ENCODE results near the gene AGPAT3. TPM values are rescaled to one million over a fixed set of nuclear protein-coding genes. Genes with fewer than 3 reads are reported as not detected.

Gene AGPAT3
- total RNA-seq, 1 experiment from 2014 or later, result 14.7 TPM

DNA sequence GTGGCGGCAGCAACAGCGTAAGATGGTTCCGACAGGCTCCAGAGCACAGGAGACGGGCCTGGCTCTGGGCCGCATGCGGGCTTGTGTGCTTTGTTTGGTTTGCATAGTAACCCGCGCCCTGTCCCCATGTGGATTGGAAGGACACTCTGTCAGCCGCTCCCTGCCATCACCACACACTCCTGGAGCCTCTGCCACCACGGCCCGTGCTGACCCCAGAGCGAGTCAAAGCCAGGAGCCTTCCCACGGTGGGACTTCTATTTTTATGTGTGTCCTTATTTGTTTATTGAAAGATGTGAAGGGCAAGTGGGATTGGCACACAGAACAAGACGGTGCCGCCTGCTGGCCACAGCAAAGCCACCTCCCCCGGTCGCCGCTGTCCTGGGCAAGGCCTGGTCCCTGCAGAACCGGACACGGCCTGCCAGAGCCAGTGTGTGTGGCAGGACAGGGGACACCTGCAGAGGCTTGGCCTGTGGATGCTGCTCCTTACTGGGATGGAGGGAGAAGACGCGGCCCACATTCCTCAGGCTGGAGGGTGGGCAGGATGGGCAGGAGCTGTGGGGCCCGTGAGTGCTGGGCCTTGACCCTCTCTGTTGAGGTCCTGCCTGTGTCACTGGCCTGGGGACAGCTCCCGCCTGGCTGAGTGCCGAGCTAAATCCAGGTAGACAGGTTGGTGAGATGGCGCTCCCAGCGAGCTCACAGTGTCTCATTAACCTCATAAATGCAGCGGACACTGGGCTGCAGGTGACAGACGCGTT, 64.4 kb downstream of the AGPAT3 start:
- in situ Hi-C loops (cut with HindIII; ENCODE audit: low sequenced_read_pairs), result no loop called here
- DNase-seq (ENCODE audit: low spot score), result peak; percentile 74

DNA sequence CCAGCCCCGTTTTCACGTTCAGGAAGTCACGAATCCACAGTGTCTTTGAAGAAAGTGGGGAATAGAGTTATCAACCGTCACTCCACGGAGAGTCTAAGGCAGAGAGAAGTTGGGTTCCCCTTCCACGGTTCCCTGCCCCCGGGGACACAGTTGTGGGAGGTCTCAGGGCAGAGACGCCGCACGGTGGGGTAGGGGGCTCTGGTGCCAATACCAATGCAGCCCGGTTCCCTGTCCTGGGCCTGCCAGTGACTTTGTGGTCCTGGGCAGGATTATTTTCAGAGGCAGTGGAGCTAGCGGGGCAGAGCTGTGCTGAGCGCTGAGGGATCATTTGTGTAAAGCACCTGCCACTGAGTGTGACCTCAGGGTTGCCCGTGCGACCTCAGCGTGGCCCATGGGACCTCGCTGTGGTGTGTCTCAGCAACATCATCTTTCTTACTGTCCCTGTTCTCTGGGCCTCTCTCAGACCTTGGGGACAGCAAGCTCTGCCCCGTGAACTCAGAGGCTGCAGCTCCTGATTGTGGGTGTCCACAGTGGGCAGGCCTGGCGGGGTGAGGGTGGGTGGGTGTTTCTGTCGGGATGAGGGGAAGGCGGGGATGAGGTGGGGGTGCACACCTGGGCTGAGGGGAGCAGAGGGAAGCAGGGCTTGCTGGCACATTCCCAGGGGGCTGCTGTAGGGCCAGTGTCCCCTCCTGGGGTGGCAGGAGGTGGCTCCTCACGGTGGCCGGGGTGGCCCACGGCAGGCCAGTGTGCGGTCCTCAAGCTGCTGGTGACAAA, 65.2 kb downstream of the AGPAT3 start:
- in situ Hi-C loops (cut with HindIII; ENCODE audit: low sequenced_read_pairs), result no loop called here
- no peak for DNase-seq (ENCODE audit: low spot score)

DNA sequence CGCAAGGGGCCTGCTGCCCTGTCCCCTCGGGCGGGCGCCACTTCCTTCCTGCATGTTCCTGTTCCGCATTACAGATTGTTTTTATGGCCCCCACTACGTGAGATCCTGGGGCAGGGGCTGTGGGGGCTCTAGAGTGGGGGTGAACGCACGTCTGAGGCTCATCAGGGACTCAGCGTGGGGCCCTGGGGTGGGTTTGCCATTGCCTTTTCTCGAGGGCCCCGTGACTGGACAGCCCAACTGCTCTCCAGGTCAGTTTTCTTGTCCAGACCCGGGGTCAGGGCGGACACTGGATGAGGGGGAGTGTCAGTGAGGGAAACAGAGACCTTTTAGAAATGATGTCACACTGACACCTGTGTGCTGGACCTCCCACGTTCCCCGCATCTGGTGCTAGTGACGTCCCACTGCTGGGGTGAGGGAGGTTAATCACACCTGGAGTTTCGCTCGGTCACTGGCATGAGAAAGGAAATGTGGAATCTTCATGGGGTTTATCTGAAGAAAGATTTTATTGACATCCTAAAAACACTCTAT, 65.9 kb downstream of the AGPAT3 start:
- DNase-seq (ENCODE audit: low spot score), result no peak
- in situ Hi-C loops (cut with HindIII; ENCODE audit: low sequenced_read_pairs), result no loop called here

DNA sequence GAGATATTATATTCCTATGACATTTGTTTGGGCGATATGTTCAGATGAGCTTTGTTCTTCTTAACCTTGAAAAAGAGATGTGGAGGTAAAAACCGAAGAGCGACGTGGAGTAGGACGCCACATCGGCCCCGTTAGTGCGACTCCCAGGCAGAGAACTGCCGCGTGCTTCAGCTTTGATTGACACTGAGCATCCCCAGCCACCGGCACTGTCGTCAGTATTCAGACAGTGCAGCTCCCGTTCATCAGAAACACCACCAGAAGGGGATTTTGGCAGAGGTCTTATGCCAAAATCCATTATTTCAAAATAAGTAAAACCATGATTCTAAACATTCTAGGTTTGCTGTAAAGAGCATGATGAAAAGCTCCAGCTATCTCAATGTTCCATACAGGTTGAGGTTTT, 66.5 kb downstream of the AGPAT3 start:
- DNase-seq (ENCODE audit: low spot score), result no peak
- in situ Hi-C loops (cut with HindIII; ENCODE audit: low sequenced_read_pairs), result no loop called here

DNA sequence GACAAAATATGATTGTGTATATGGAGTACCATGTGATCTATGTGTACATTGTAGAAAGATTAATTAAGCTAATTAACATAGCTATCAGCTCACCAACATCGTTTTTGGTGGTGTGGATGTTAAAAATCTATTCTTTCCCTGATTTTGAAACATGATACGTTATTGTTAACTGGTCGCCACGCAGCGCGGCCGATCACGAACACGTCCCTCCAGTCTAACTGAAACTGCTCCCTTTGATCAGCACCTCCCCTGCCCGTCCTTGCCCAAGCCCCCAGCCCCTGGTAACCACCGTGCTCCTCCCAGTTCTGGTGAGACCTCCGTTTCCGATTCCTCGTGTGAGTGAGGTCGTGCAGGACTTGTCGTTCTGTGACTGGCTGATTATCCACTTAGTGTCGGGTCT, 67.0 kb downstream of the AGPAT3 start:
- no peak for DNase-seq (ENCODE audit: low spot score)

DNA sequence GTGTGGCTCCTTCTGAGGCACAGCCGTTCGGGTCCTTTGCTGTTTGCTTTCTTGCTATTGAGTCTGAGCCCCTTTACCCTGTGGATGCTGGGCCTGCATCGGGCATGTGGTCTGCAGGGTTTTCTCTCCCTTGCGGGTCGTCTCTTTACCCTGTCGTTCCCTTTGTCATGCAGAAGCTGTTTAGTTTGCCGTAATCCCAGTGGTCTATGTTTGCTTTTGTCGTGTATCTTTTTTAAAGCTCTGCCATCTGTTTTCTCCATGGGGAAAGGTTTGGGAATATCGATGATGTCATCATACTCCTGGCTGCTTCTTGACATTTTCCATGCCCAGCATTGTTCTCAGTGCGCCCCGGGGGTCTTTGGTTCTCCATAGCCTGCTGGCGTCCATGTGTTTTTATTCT, 68.2 kb downstream of the AGPAT3 start:
- DNase-seq (ENCODE audit: low spot score), result peak; percentile 25
- in situ Hi-C loops (cut with HindIII; ENCODE audit: low sequenced_read_pairs), result no loop called here

More for the DNA sequence above, 67.0 kb downstream of the AGPAT3 start:
- in situ Hi-C loops (cut with HindIII; ENCODE audit: low sequenced_read_pairs), result no loop called here

- DNase-seq (ENCODE audit: low spot score), result no peak
- in situ Hi-C loops (cut with HindIII; ENCODE audit: low sequenced_read_pairs), result no loop called here
These were observed 68.7 kb downstream of the AGPAT3 start for GRCh38 chr21:43933680-43934079.

DNA sequence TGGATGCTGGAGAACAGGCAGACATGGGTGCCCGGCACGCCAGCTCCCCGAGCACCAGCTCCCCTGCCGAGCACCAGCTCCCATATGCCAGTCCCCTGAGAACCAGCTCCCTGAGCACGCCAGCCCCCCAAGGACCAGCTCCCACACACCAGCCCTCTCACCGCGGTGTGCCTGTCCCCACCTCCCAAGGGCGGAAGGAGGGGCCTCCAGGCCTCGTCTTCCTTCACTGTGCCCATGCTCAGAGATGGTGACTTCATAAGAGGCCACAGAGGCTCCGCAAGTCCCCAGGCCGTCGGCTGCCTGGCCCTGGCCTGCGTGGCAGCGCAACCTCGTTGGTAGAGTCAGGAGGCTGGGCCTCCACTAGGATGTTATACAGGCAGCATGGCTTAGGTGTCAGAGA, 69.1 kb downstream of the AGPAT3 start:
- no peak for DNase-seq (ENCODE audit: low spot score)
- in situ Hi-C loops (cut with HindIII; ENCODE audit: low sequenced_read_pairs), result no loop called here

GRCh38 chr21:43934716-43935705, 70.0 kb downstream of the AGPAT3 start:
- in situ Hi-C loops (cut with HindIII; ENCODE audit: low sequenced_read_pairs), result no loop called here
- DNase-seq (ENCODE audit: low spot score), result peak; percentile 11

GRCh38 chr21:43935711-43936110, 70.7 kb downstream of the AGPAT3 start:
- in situ Hi-C loops (cut with HindIII; ENCODE audit: low sequenced_read_pairs), result no loop called here
- DNase-seq (ENCODE audit: low spot score), result peak; percentile 40

- peak; percentile 62 for DNase-seq (ENCODE audit: low spot score)
- in situ Hi-C loops (cut with HindIII; ENCODE audit: low sequenced_read_pairs), result no loop called here
These were observed 71.4 kb downstream of the AGPAT3 start for GRCh38 chr21:43936247-43936967.

DNA sequence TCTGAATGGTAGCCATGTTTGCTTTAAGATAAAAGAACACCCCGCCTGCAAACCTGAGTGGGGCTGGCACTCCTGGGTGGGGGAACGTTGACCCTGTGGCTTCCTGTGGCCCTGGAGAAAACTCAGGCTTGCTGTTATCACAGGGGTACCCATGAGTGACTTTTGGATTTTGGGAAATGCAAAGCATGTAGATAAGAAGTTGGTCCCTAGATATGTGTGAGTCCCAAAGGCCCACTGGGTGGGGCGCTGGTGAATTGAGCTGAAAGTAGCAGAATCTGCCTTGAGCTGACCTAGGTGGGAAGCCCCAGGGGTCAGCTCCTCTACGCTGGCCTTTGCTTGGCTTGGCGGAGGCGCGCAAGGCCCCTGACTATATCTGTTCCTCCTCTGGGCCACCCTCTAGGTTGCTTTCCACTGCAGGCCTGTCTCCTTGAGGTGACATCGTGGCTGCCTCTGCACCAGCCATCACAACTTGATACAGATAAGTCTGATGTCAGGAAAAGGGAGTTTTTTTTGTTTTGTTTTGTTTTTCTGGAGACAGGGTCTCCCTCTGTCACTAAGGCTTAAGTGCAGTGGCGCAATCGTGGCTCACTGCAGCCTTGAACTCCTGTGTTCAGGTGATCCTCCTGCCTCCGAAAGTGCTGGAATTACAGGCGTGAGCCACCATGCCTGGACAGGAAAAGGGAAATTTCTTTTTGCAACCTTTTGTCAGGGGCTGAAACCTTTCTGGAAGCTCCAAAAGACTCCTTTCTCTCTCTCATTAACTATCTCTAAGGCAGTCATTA, 72.2 kb downstream of the AGPAT3 start:
- in situ Hi-C loops (cut with HindIII; ENCODE audit: low sequenced_read_pairs), result no loop called here
- no peak for DNase-seq (ENCODE audit: low spot score)

- in situ Hi-C loops (cut with HindIII; ENCODE audit: low sequenced_read_pairs), result no loop called here
- no peak for DNase-seq (ENCODE audit: low spot score)
These were observed 72.9 kb downstream of the AGPAT3 start for GRCh38 chr21:43937891-43938309.

DNA sequence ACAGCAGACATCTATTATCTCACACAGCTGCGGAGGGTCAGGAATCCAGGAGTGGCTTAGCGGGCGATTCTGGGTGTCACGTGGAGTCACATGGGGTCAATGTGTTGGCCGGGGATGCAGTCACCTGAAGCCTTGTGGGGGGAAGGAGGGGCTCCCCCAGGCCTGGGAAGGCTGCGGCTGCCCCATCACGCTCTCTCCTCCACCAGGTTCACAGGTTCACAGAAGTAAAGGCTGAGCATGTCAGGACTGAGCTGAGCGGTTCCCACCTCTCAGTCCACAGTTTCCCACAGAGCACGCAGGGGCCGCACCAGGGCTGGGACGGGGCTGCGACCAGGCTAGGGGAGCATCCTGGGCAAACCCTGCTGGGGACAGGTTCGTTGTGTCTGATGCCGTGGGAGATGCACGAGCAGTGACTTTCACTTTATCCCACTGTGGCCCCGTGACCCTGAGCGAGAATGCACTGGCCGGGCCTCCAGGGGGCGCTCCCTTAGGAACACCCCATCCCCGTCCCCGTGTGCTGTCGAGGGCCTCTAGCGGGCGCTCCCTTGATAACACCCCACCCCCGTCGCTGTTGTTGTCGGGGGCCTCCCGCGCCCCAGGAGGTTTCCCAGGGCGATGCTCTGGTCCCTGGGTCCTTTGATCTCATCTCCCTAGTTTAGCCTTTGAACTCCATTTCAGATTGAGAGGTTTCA, 73.9 kb downstream of the AGPAT3 start:
- DNase-seq (ENCODE audit: low spot score), result peak; percentile 34
- in situ Hi-C loops (cut with HindIII; ENCODE audit: low sequenced_read_pairs), result no loop called here

DNA sequence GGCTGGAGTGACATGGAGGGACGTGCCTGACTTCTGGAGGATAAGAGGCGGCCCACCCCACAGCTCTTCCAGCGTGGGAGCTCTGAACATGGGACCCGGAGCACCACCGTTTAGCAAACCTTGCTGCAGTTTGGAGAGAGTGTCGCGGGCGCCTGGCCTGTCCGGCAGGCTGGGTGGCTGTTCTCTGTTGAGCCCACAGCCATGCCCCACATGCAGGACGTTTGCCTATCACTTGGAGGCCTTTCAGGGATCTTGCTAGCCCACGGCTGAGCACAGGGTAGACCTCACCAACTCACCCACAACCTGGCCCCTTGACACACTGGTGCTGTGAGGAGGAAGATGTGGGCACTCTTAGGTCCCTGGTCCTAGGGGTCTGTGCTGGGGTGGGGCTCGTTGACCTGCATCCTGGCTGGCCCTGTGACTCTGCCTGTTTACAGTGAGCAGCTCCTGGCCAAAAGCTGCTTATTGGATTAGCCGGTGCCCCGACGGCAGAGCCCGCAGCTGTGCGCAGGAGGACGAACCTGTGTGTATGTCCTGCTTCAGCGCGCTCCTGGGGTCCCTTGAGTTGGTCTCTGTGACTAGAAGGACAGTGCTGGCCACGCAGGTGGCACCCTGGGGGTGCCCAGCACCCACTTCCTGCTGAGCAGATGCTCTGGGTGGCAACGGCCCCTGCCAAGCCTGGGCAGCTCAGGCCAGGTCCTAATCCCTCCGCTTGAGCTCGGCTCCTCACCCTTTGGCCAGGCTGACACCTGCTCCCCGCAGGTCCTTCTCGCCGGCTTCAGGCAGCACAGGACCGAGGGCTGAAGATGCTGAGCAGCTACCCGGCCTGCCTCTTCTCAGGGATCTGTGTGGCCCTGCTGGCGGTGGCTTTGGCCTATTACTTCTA, 74.7 kb downstream of the AGPAT3 start:
- no peak for DNase-seq (ENCODE audit: low spot score)
- in situ Hi-C loops (cut with HindIII; ENCODE audit: low sequenced_read_pairs), result no loop called here

- in situ Hi-C loops (cut with HindIII; ENCODE audit: low sequenced_read_pairs), result no loop called here
- DNase-seq (ENCODE audit: low spot score), result no peak
These were observed 75.5 kb downstream of the AGPAT3 start for GRCh38 chr21:43940329-43941050.

Data from G401 (cell line).